Lower leg skin (tissue), 3 donors: ENCODE results near the gene LRRC47.

Experiments
- CTCF ChIP-seq, 3 donors: fragments of 450-650 bp; IDR thresholded peaks; one replicate each; pipeline ENCODE4 v1.5.1; 2016; ENCODE audit warnings: antibody characterized with exemption in 3 of 3, mild to moderate bottlenecking in 3 of 3, moderate library complexity in 2 of 3
- POLR2A ChIP-seq, 2 donors: fragments of 450-650 bp; IDR thresholded peaks; one replicate each; pipeline ENCODE4 v1.6.1; 2016 to 2017; ENCODE audit warnings: antibody characterized with exemption in 2 of 2, mild to moderate bottlenecking in 1 of 2, moderate library complexity in 1 of 2

GRCh38 chr1:3817821-3818597, 21.7 kb upstream of the LRRC47 start:
- TF ChIP-seq CTCF (IDR thresholded peaks at IDR 0.05) (no peak), POLR2A (IDR thresholded peaks at IDR 0.05) (no peak)
